GM23338 (cell line): Measurements from ENCODE around the gene PLS1. TPM values are rescaled to one million over a fixed set of nuclear protein-coding genes. Genes with fewer than 3 reads are reported as not detected.

Experiments used
- ATAC-seq: fragments of 200-7000 bp; cut with Tn5 transposase; 3 replicates; pipeline ENCODE4 v1.9.1; 2020
- DNase-seq: peaks from one replicate; pipeline ENCODE4 v3.0.0-alpha.2; 2015; ENCODE audit warnings: low spot score
- H2AFZ ChIP-seq: fragments of 200-600 bp; sonication (generic); 2 replicates; pipeline ENCODE4 v1.8.0; 2016; ENCODE audit warnings: antibody characterized with exemption, mild to moderate bottlenecking, moderate library complexity
- H3F3A ChIP-seq: fragments of 200-600 bp; sonication (generic); replicated peaks from 2 replicates; pipeline ENCODE4 v1.8.0; 2017; ENCODE audit warnings: antibody characterized with exemption, mixed run types, low read depth
- H3K27ac ChIP-seq: fragments of 200-600 bp; sonication (generic); 2 replicates; pipeline ENCODE4 v1.6.1; 2016; ENCODE audit warnings: low read depth
- H3K27me3 ChIP-seq: fragments of 200-600 bp; sonication (generic); 2 replicates; pipeline ENCODE4 v1.8.0; 2016; ENCODE audit warnings: mild to moderate bottlenecking, mixed run types, moderate library complexity; ENCODE audit not compliant: insufficient read depth
- H3K36me3 ChIP-seq: fragments of 200-600 bp; sonication (generic); 2 replicates; pipeline ENCODE4 v1.8.0; 2016; ENCODE audit warnings: mild to moderate bottlenecking; ENCODE audit not compliant: insufficient read depth
- H3K4me1 ChIP-seq: fragments of 200-600 bp; sonication (generic); 2 replicates; pipeline ENCODE4 v1.8.0; 2016; ENCODE audit warnings: mild to moderate bottlenecking, moderate library complexity; ENCODE audit not compliant: insufficient read depth
- H3K4me2 ChIP-seq: fragments of 200-600 bp; sonication (generic); 2 replicates; pipeline ENCODE4 v1.7.1; 2017; ENCODE audit warnings: mixed run types
- H3K4me3 ChIP-seq: fragments of 200-600 bp; sonication (generic); 2 replicates; pipeline ENCODE4 v1.6.1; 2016; ENCODE audit warnings: mixed run types
- H3K79me2 ChIP-seq: fragments of 200-600 bp; sonication (generic); replicated peaks from 2 replicates; pipeline ENCODE4 v1.8.0; 2017; ENCODE audit warnings: mild to moderate bottlenecking; ENCODE audit not compliant: insufficient read depth
- H3K9me2 ChIP-seq: fragments of 200-600 bp; sonication (generic); 2 replicates; pipeline ENCODE4 v1.8.0; 2017; ENCODE audit not compliant: insufficient read depth
- H4K20me1 ChIP-seq: fragments of 200-600 bp; sonication (generic); replicated peaks from 2 replicates; pipeline ENCODE4 v1.8.0; 2017; ENCODE audit warnings: mild to moderate bottlenecking; ENCODE audit not compliant: insufficient read depth
- H3K27ac Mint-ChIP-seq: 2 replicates; pipeline ENCODE4 v1.8.0; 2020; ENCODE audit warnings: inconsistent platforms, mild to moderate bottlenecking, moderate library complexity, mixed read lengths
- H3K27me3 Mint-ChIP-seq: 3 replicates; pipeline ENCODE4 v1.8.0; 2022; ENCODE audit warnings: low read depth, mild to moderate bottlenecking, moderate library complexity, mixed read lengths, inconsistent platforms; ENCODE audit not compliant: insufficient read depth, poor library complexity
- H3K36me3 Mint-ChIP-seq: 3 replicates; pipeline ENCODE4 v1.8.0; 2021; ENCODE audit warnings: low read depth, mild to moderate bottlenecking, inconsistent platforms, moderate library complexity, mixed read lengths
- H3K4me1 Mint-ChIP-seq: 3 replicates; pipeline ENCODE4 v1.8.0; 2020; ENCODE audit warnings: mild to moderate bottlenecking, inconsistent platforms, mixed read lengths
- H3K4me3 Mint-ChIP-seq: 3 replicates; pipeline ENCODE4 v1.8.0; 2021; ENCODE audit warnings: moderate library complexity, mild to moderate bottlenecking, inconsistent platforms, mixed read lengths
- H3K9me3 Mint-ChIP-seq: 3 replicates; pipeline ENCODE4 v1.8.0; 2020; ENCODE audit warnings: moderate library complexity, mild to moderate bottlenecking, inconsistent platforms, mixed read lengths
- CREB1 ChIP-seq: fragments of 250-450 bp; sonication (Bioruptor Pico); IDR thresholded peaks from 2 replicates; pipeline ENCODE4 v1.5.0; 2020; ENCODE audit warnings: low read depth, mild to moderate bottlenecking, moderate library complexity
- ETS1 ChIP-seq: IDR thresholded peaks from 2 replicates; pipeline ENCODE4 v1.6.1; 2016; ENCODE audit warnings: antibody characterized with exemption
- EZH2 ChIP-seq: fragments of 200-600 bp; sonication (generic); IDR thresholded peaks from one replicate; pipeline ENCODE4 v1.8.0; 2017; ENCODE audit warnings: antibody characterized with exemption, mild to moderate bottlenecking, low read depth; ENCODE audit not compliant: unreplicated experiment
- EZH2phosphoT487 ChIP-seq: fragments of 200-600 bp; sonication (generic); IDR thresholded peaks from one replicate; pipeline ENCODE4 v1.8.1; 2018; ENCODE audit warnings: antibody characterized with exemption; ENCODE audit not compliant: unreplicated experiment
- JUNB ChIP-seq: IDR thresholded peaks from one replicate; pipeline ENCODE4 v1.6.1; 2016; ENCODE audit warnings: antibody characterized with exemption; ENCODE audit not compliant: unreplicated experiment
- NANOG ChIP-seq: IDR thresholded peaks from 2 replicates; pipeline ENCODE4 v1.6.1; 2016; ENCODE audit warnings: antibody characterized with exemption, borderline replicate concordance
- POLR2AphosphoS5 ChIP-seq: IDR thresholded peaks from 2 replicates; pipeline ENCODE4 v1.6.1; 2016; ENCODE audit warnings: antibody characterized with exemption, low read depth
- STAT1 ChIP-seq: IDR thresholded peaks from one replicate; pipeline ENCODE4 v1.6.1; 2016; ENCODE audit warnings: antibody characterized with exemption; ENCODE audit not compliant: unreplicated experiment
- ZNF331 ChIP-seq: fragments of 250-450 bp; sonication (Bioruptor Pico); IDR thresholded peaks from 2 replicates; pipeline ENCODE4 v1.5.0; 2020; ENCODE audit warnings: low read depth, mild to moderate bottlenecking, moderate library complexity
- polyA plus RNA-seq: library from polyadenylated mRNA; unstranded; fragments of >200 nt; fragmentation: Nextera tagmentation; extraction: Ambion mirVana; gene quantifications from 2 replicates; pipeline ENCODE4 v1.2.1, GENCODE V29; 2016
- total RNA-seq: library from RNA; depleted of rRNA; stranded (reverse); fragments of >200 nt; shearing (Covaris generic); gene quantifications from 2 replicates; pipeline ENCODE4 v1.2.3, GENCODE V29; 2014
- TF ChIP-seq, protein P1 (sequence below), 2 experiments: fragments of 200-600 bp in 1 of 2; sonication (generic) in 1 of 2; conservative IDR thresholded peaks; 2 replicates each; pipeline versions ENCODE4 v1.5.1 to v1.6.1; 2016 to 2017; ENCODE audit warnings: antibody characterized with exemption in 2 of 2, low read depth in 2 of 2, mild to moderate bottlenecking in 2 of 2, moderate library complexity in 1 of 2

Gene PLS1
- total and polyA plus RNA-seq, 2 experiments from 2014 or later = 18.4 to 42.2 TPM

DNA sequence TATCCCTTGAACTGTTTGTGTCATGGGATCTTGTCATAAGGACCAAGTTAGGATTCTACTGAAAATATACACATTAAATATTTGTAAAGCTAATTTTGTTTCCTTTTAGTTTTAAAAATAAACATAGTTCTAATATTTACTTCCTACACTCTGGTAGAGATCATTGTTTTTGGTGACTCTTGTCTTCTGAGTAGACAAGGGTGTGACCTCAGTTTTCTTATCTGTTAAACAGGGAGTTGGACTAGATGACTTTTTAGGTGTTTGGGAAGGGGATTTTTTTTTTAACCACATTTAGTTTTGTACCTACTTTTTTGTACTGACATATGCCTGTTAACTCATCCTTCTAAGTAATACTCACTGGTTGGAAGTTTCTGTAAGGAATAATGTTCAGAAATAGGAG, 30.8 kb downstream of the PLS1 start:
- TF ChIP-seq POLR2AphosphoS5 = no peak
- peaks cover 6% of the 10 kb centered on the region; the same call in 1 of the 2 replicates for H3K4me1 ChIP-seq
- DNase-seq (no peak), ATAC-seq (no peak)
- no peaks in the 10 kb centered on the region for H3F3A ChIP-seq
- no peaks in the 10 kb centered on the region for H3K36me3 ChIP-seq
- no peak overlapping the region for H2AFZ ChIP-seq
- H3K27me3 Mint-ChIP-seq = no peaks in the 10 kb centered on the region
- H3K27ac Mint-ChIP-seq = no peak overlapping the region
- no peaks in the 10 kb centered on the region for H3K79me2 ChIP-seq
- H3K4me3 Mint-ChIP-seq = no peak overlapping the region
- no peak overlapping the region for H3K27ac ChIP-seq
- peaks cover 3% of the 10 kb centered on the region; the same call in 1 of the 2 replicates for H4K20me1 ChIP-seq
- no peak overlapping the region for H3K4me2 ChIP-seq
- H3K4me3 ChIP-seq = no peak overlapping the region
- H3K9me3 Mint-ChIP-seq = no peaks in the 10 kb centered on the region
- no peaks in the 10 kb centered on the region for H3K36me3 Mint-ChIP-seq
- no peaks in the 10 kb centered on the region for H3K27me3 ChIP-seq
- peaks cover 17% of the 10 kb centered on the region; the same call in 2 of the 3 replicates for H3K4me1 Mint-ChIP-seq
- no peaks in the 10 kb centered on the region for H3K9me2 ChIP-seq

GRCh38 chr3:142628801-142629200, 32.6 kb downstream of the PLS1 start:
- Mint-ChIP-seq H3K4me3 (no peak overlapping the region), H3K27me3 (no peaks in the 10 kb centered on the region), H3K36me3 (no peaks in the 10 kb centered on the region), H3K9me3 (no peaks in the 10 kb centered on the region), H3K4me1 (peaks cover 10% of the 10 kb centered on the region; the same call in 2 of the 3 replicates), H3K27ac (no peak overlapping the region)
- H3F3A ChIP-seq = no peaks in the 10 kb centered on the region
- no peak overlapping the region for H2AFZ ChIP-seq
- H4K20me1 ChIP-seq = no peaks in the 10 kb centered on the region; the same call in 1 of the 2 replicates
- H3K4me3 ChIP-seq = no peak overlapping the region
- TF ChIP-seq POLR2AphosphoS5 = no peak
- no peak for TF ChIP-seq ZNF331
- no peak for TF ChIP-seq CREB1 (CRISPR knock-in tag)
- TF ChIP-seq STAT1 = no peak
- TF ChIP-seq EZH2phosphoT487 = no peak
- TF ChIP-seq, protein P1, sequence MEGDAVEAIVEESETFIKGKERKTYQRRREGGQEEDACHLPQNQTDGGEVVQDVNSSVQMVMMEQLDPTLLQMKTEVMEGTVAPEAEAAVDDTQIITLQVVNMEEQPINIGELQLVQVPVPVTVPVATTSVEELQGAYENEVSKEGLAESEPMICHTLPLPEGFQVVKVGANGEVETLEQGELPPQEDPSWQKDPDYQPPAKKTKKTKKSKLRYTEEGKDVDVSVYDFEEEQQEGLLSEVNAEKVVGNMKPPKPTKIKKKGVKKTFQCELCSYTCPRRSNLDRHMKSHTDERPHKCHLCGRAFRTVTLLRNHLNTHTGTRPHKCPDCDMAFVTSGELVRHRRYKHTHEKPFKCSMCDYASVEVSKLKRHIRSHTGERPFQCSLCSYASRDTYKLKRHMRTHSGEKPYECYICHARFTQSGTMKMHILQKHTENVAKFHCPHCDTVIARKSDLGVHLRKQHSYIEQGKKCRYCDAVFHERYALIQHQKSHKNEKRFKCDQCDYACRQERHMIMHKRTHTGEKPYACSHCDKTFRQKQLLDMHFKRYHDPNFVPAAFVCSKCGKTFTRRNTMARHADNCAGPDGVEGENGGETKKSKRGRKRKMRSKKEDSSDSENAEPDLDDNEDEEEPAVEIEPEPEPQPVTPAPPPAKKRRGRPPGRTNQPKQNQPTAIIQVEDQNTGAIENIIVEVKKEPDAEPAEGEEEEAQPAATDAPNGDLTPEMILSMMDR (conservative IDR thresholded peaks at IDR 0.05; ENCODE audit: low read depth in 2 of 2) = no peak
- ATAC-seq (no peak), DNase-seq (no peak)
- H3K27ac ChIP-seq = no peak overlapping the region
- no peaks in the 10 kb centered on the region for H3K36me3 ChIP-seq
- no peaks in the 10 kb centered on the region for H3K4me1 ChIP-seq
- H3K27me3 ChIP-seq = no peaks in the 10 kb centered on the region
- no peaks in the 10 kb centered on the region for H3K9me2 ChIP-seq
- H3K79me2 ChIP-seq = no peaks in the 10 kb centered on the region
- no peak overlapping the region for H3K4me2 ChIP-seq

- H3K9me2 ChIP-seq = no peaks in the 10 kb centered on the region
- H3K36me3 Mint-ChIP-seq = no peaks in the 10 kb centered on the region
- no peaks in the 10 kb centered on the region for H3F3A ChIP-seq
- H3K9me3 Mint-ChIP-seq = no peaks in the 10 kb centered on the region
- H2AFZ ChIP-seq = no peak overlapping the region
- H3K27ac ChIP-seq = no peak overlapping the region
- TF ChIP-seq JUNB (no peak), EZH2 (no peak), ETS1 (no peak), POLR2AphosphoS5 (no peak), STAT1 (no peak), ZNF331 (no peak), CREB1 (CRISPR knock-in tag) (no peak), EZH2phosphoT487 (no peak), NANOG (no peak)
- TF ChIP-seq, protein P1 (conservative IDR thresholded peaks at IDR 0.05; ENCODE audit: low read depth in 2 of 2) = no peak
- no peak overlapping the region for H3K4me3 ChIP-seq
- H3K27me3 Mint-ChIP-seq = no peaks in the 10 kb centered on the region
- no peaks in the 10 kb centered on the region for H3K4me1 Mint-ChIP-seq
- H4K20me1 ChIP-seq = no peaks in the 10 kb centered on the region
- no peaks in the 10 kb centered on the region for H3K27me3 ChIP-seq
- ATAC-seq (no peak), DNase-seq (no peak)
- no peaks in the 10 kb centered on the region for H3K79me2 ChIP-seq
- H3K27ac Mint-ChIP-seq = no peak overlapping the region; the same call in 1 of the 2 replicates
- no peak overlapping the region for H3K4me2 ChIP-seq
- no peaks in the 10 kb centered on the region for H3K4me1 ChIP-seq
- H3K36me3 ChIP-seq = no peaks in the 10 kb centered on the region
- H3K4me3 Mint-ChIP-seq = no peak overlapping the region
Measured at GRCh38 chr3:142633073-142633472, 36.9 kb downstream of the PLS1 start.
